Lower lobe of right lung (tissue), 2 donors: ENCODE measurements around the gene TMEM114. TPM values are rescaled to one million over a fixed set of nuclear protein-coding genes. Genes with fewer than 3 reads are reported as not detected.

Experiments
- ATAC-seq, 2 donors: fragments of 200-7000 bp; cut with Tn5 transposase; one replicate each; pipeline ENCODE4 v1.9.1; 2020 to 2022; ENCODE audit warnings: mild to moderate bottlenecking in 2 of 2, moderate library complexity in 2 of 2
- DNase-seq: peaks from one replicate; pipeline ENCODE4 v3.0.0-alpha.2; 2020
- H3K27ac ChIP-seq: fragments of 200-600 bp; one replicate; pipeline ENCODE4 v1.8.0; 2022
- H3K27me3 ChIP-seq: fragments of 200-600 bp; one replicate; pipeline ENCODE4 v1.8.0; 2022; ENCODE audit warnings: low read depth
- H3K36me3 ChIP-seq: fragments of 200-600 bp; one replicate; pipeline ENCODE4 v1.8.0; 2022; ENCODE audit warnings: mild to moderate bottlenecking
- H3K4me1 ChIP-seq: fragments of 200-600 bp; one replicate; pipeline ENCODE4 v1.8.0; 2022
- H3K4me3 ChIP-seq: fragments of 200-600 bp; one replicate; pipeline ENCODE4 v1.8.0; 2022; ENCODE audit warnings: mild to moderate bottlenecking
- H3K9me3 ChIP-seq: fragments of 200-600 bp; one replicate; pipeline ENCODE4 v1.8.0; 2022
- CTCF ChIP-seq: fragments of 200-600 bp; IDR thresholded peaks from one replicate; pipeline ENCODE4 v1.8.0; 2022; ENCODE audit warnings: antibody characterized with exemption, mild to moderate bottlenecking
- intact Hi-C: fragments of 100-400 bp; cut with DNase I; formaldehyde crosslinking; loops from one replicate; pipeline ENCODE4 v1.11.0; 2022
- total RNA-seq: library from RNA; stranded (reverse); fragmentation: NEBNext Ultra II Directional; extraction: Animal tissue kit (Norgen Biotek cat#: 25700); gene quantifications from one replicate; pipeline ENCODE4 v1.2.1, GENCODE V29; 2021
- donor health status: DM: no; HTN: yes; CAD: no; lungs with severe emphysema.

Gene TMEM114
- total RNA-seq, 1 donor from 2014 or later = not detected

GRCh38 chr16:8561496-8561895 is 28.8 kb downstream of the TMEM114 start:
- Histone ChIP-seq H3K4me1 (no peaks in the 10 kb centered on the region), H3K36me3 (no peaks in the 10 kb centered on the region), H3K27me3 (peaks cover 9% of the 10 kb centered on the region), H3K4me3 (no peak overlapping the region), H3K9me3 (no peaks in the 10 kb centered on the region), H3K27ac (no peak overlapping the region)
- DNase-seq = no peak
- intact Hi-C loops = no loop called here
- no peak for ATAC-seq
- TF ChIP-seq CTCF = no peak

GRCh38 chr16:8555400-8555799 is 34.9 kb downstream of the TMEM114 start:
- no peak overlapping the region for H3K27ac ChIP-seq
- DNase-seq (no peak), ATAC-seq (no peak)
- intact Hi-C loops = no loop called here
- H3K27me3 ChIP-seq = peaks cover 35% of the 10 kb centered on the region
- no peaks in the 10 kb centered on the region for H3K4me1 ChIP-seq
- H3K4me3 ChIP-seq = no peak overlapping the region
- no peaks in the 10 kb centered on the region for H3K9me3 ChIP-seq
- no peak for TF ChIP-seq CTCF
- H3K36me3 ChIP-seq = no peaks in the 10 kb centered on the region

GRCh38 chr16:8554881-8555280 is 35.4 kb downstream of the TMEM114 start:
- no peak overlapping the region for H3K27ac ChIP-seq
- H3K4me3 ChIP-seq = no peak overlapping the region
- DNase-seq (no peak), ATAC-seq (no peak)
- no peaks in the 10 kb centered on the region for H3K4me1 ChIP-seq
- H3K27me3 ChIP-seq = peaks cover 35% of the 10 kb centered on the region
- no peak for TF ChIP-seq CTCF
- intact Hi-C loops = no loop called here
- no peaks in the 10 kb centered on the region for H3K36me3 ChIP-seq
- H3K9me3 ChIP-seq = no peaks in the 10 kb centered on the region

GRCh38 chr16:8554022-8554421 is 36.3 kb downstream of the TMEM114 start:
- no peak overlapping the region for H3K27ac ChIP-seq
- no peak overlapping the region for H3K4me3 ChIP-seq
- intact Hi-C loops = no loop called here
- ATAC-seq (no peak), DNase-seq (no peak)
- no peak for TF ChIP-seq CTCF
- H3K27me3 ChIP-seq = peaks cover 35% of the 10 kb centered on the region
- H3K4me1 ChIP-seq = no peaks in the 10 kb centered on the region
- no peaks in the 10 kb centered on the region for H3K9me3 ChIP-seq
- H3K36me3 ChIP-seq = no peaks in the 10 kb centered on the region

GRCh38 chr16:8552487-8553221 is 37.7 kb downstream of the TMEM114 start:
- H3K4me1 ChIP-seq = no peaks in the 10 kb centered on the region
- TF ChIP-seq CTCF = no peak
- H3K27me3 ChIP-seq = peaks cover 26% of the 10 kb centered on the region
- no peak overlapping the region for H3K27ac ChIP-seq
- ATAC-seq (no peak), DNase-seq (no peak)
- H3K9me3 ChIP-seq = no peaks in the 10 kb centered on the region
- H3K36me3 ChIP-seq = no peaks in the 10 kb centered on the region
- intact Hi-C loops = no loop called here
- H3K4me3 ChIP-seq = no peak overlapping the region
